WTC11 (cell line): ENCODE data around the gene TNKS2. TPM values are rescaled to one million over a fixed set of nuclear protein-coding genes. Genes with fewer than 3 reads are reported as not detected.

Source experiments
- ATAC-seq: fragments of 200-7000 bp; cut with Tn5 transposase; 2 replicates; pipeline ENCODE4 v1.10.0; 2021; ENCODE audit warnings: mild to moderate bottlenecking, moderate library complexity
- CTCF ChIA-PET: fragments of 300-600 bp; sonication (Branson Sonifier 250); formaldehyde crosslinking; loops from one replicate; lab custom pipeline; 2021; ENCODE audit warnings: antibody characterized with exemption; lab: Charles Lee
- POLR2A ChIA-PET: fragments of 350-600 bp; sonication (Branson Sonifier 250); formaldehyde crosslinking; loops from one replicate; lab custom pipeline; 2021; ENCODE audit warnings: antibody characterized with exemption; lab: Charles Lee
- DNase-seq: peaks from one replicate; pipeline ENCODE4 v3.0.0; 2021; ENCODE audit warnings: low spot score
- H3K27ac Mint-ChIP-seq: 2 replicates; pipeline ENCODE4 v1.8.0; 2021; ENCODE audit warnings: mixed read lengths
- H3K27me3 Mint-ChIP-seq: 2 replicates; pipeline ENCODE4 v1.8.0; 2021; ENCODE audit warnings: low read depth, mild to moderate bottlenecking, moderate library complexity, mixed read lengths
- H3K36me3 Mint-ChIP-seq: 2 replicates; pipeline ENCODE4 v1.8.0; 2021; ENCODE audit warnings: mixed read lengths
- H3K4me1 Mint-ChIP-seq: 2 replicates; pipeline ENCODE4 v1.8.0; 2022; ENCODE audit warnings: mixed read lengths
- H3K4me3 Mint-ChIP-seq: 2 replicates; pipeline ENCODE4 v1.8.0; 2021; ENCODE audit warnings: mild to moderate bottlenecking, moderate library complexity, mixed read lengths
- H3K9me3 Mint-ChIP-seq: 2 replicates; pipeline ENCODE4 v1.8.0; 2021; ENCODE audit warnings: mixed read lengths
- ELF4 ChIP-seq: sonication (generic); formaldehyde crosslinking; IDR thresholded peaks from 2 replicates; pipeline ENCODE4 v1.8.1; 2022; ENCODE audit warnings: low read depth, mild to moderate bottlenecking, moderate library complexity, missing genetic modification reagents
- GTF2I ChIP-seq: fragments of 250-450 bp; sonication (Bioruptor Pico); conservative IDR thresholded peaks from 2 replicates; pipeline ENCODE4 v1.4.0; 2021; ENCODE audit warnings: mild to moderate bottlenecking
- HMGXB4 ChIP-seq: sonication (generic); formaldehyde crosslinking; IDR thresholded peaks from 2 replicates; pipeline ENCODE4 v1.8.1; 2023; ENCODE audit warnings: mild to moderate bottlenecking, moderate library complexity, missing genetic modification reagents
- IRF1 ChIP-seq: sonication (generic); formaldehyde crosslinking; IDR thresholded peaks from 2 replicates; pipeline ENCODE4 v1.8.0; 2023; ENCODE audit warnings: missing genetic modification reagents
- MXD4 ChIP-seq: fragments of 250-450 bp; sonication (Bioruptor Pico); IDR thresholded peaks from 2 replicates; pipeline ENCODE4 v1.8.0; 2021; ENCODE audit warnings: mild to moderate bottlenecking, moderate library complexity, borderline replicate concordance
- NR1H2 ChIP-seq: sonication (generic); formaldehyde crosslinking; IDR thresholded peaks from 2 replicates; pipeline ENCODE4 v1.9.0; 2021; ENCODE audit warnings: mild to moderate bottlenecking, moderate library complexity, missing genetic modification reagents
- PREB ChIP-seq: sonication (generic); formaldehyde crosslinking; IDR thresholded peaks from 2 replicates; pipeline ENCODE4 v1.8.1; 2022; ENCODE audit warnings: mild to moderate bottlenecking, missing genetic modification reagents, moderate library complexity, borderline replicate concordance
- PRRX2 ChIP-seq: fragments of 250-450 bp; sonication (Bioruptor Pico); IDR thresholded peaks from 2 replicates; pipeline ENCODE4 v1.8.0; 2021; ENCODE audit warnings: mild to moderate bottlenecking
- RELA ChIP-seq: sonication (generic); formaldehyde crosslinking; IDR thresholded peaks from 2 replicates; pipeline ENCODE4 v1.8.1; 2022; ENCODE audit warnings: missing genetic modification reagents, mild to moderate bottlenecking, borderline replicate concordance
- SMAD4 ChIP-seq: sonication (generic); formaldehyde crosslinking; IDR thresholded peaks from 2 replicates; pipeline ENCODE4 v1.8.0; 2022; ENCODE audit warnings: mild to moderate bottlenecking, missing genetic modification reagents
- USF2 ChIP-seq: sonication (generic); formaldehyde crosslinking; IDR thresholded peaks from 2 replicates; pipeline ENCODE4 v1.8.1; 2023; ENCODE audit warnings: mild to moderate bottlenecking, missing genetic modification reagents, moderate library complexity
- ZBTB21 ChIP-seq: sonication (generic); formaldehyde crosslinking; IDR thresholded peaks from 2 replicates; pipeline ENCODE4 v1.8.1; 2023; ENCODE audit warnings: mild to moderate bottlenecking, missing genetic modification reagents, borderline replicate concordance
- ZNF232 ChIP-seq: sonication (generic); formaldehyde crosslinking; IDR thresholded peaks from 2 replicates; pipeline ENCODE4 v1.8.0; 2022; ENCODE audit warnings: mild to moderate bottlenecking, missing genetic modification reagents
- ZNF263 ChIP-seq: sonication (generic); formaldehyde crosslinking; IDR thresholded peaks from 2 replicates; pipeline ENCODE4 v1.8.1; 2022; ENCODE audit warnings: low read depth, mild to moderate bottlenecking, moderate library complexity, missing genetic modification reagents
- total RNA-seq: library from RNA; stranded (reverse); gene quantifications from 3 replicates; pipeline ENCODE4 v1.2.3, GENCODE V29; 2021
- TF ChIP-seq, protein P1 (sequence below): fragments of 250-450 bp; sonication (Bioruptor Pico); IDR thresholded peaks from 2 replicates; pipeline ENCODE4 v1.9.0; 2021; ENCODE audit warnings: mild to moderate bottlenecking
- TF ChIP-seq, protein P2 (sequence below): fragments of 250-450 bp; sonication (Bioruptor Pico); IDR thresholded peaks from 2 replicates; pipeline ENCODE4 v1.8.0; 2021; ENCODE audit warnings: mild to moderate bottlenecking
- TF ChIP-seq, protein P3 (sequence below): sonication (generic); formaldehyde crosslinking; IDR thresholded peaks from 2 replicates; pipeline ENCODE4 v1.8.1; 2022; ENCODE audit warnings: low read depth, missing genetic modification reagents, borderline replicate concordance
- TF ChIP-seq, protein P4 (sequence below): sonication (generic); formaldehyde crosslinking; IDR thresholded peaks from 2 replicates; pipeline ENCODE4 v1.8.0; 2022; ENCODE audit warnings: mild to moderate bottlenecking, missing genetic modification reagents

The TNKS2 gene
- total RNA-seq, 1 experiment from 2014 or later: 53.5 TPM

DNA sequence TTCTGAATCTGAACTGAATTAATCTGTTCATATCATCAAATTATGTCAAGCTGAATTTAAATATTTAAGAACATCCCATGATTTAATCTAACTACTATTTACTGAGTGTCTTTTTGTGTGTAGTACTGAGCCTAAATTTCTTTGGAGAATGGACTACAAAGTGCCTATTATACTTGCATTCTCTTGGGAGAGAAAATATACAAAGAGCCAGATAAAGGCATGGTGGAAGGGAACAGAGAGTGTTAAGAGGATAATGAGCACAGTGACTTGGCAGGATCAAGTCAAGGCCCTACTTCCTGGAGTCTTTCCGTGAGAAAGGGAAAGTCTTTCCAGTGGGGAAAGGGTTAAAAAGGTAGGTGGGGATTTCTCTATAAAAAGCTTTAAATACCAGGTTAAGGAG, 15.0 kb downstream of the TNKS2 start:
- no peaks in the 10 kb centered on the region; the same call in 1 of the 2 replicates for H3K4me1 Mint-ChIP-seq
- no peaks in the 10 kb centered on the region for H3K27me3 Mint-ChIP-seq
- TF ChIP-seq ZNF263 (CRISPR knock-in tag): no peak
- H3K36me3 Mint-ChIP-seq: peaks cover 46% of the 10 kb centered on the region
- CTCF ChIA-PET: interaction anchor here (0.6 kb wide), 1 partner anchor 140 kb away, joined by 3 read pairs; no protein-coding TSS in a partner anchor
- no peak overlapping the region for H3K4me3 Mint-ChIP-seq
- 0 out of 2 replicates have a peak overlapping the region, but pooled peaks have one; percentile 6 for H3K27ac Mint-ChIP-seq
- no peaks in the 10 kb centered on the region for H3K9me3 Mint-ChIP-seq
- no peak for DNase-seq
- POLR2A ChIA-PET: no interaction called here
- no peak for ATAC-seq

- no peaks in the 10 kb centered on the region for H3K27me3 Mint-ChIP-seq
- CTCF ChIA-PET: no interaction called here
- H3K9me3 Mint-ChIP-seq: no peaks in the 10 kb centered on the region
- H3K36me3 Mint-ChIP-seq: peaks cover 65% of the 10 kb centered on the region
- 0 out of 2 replicates have a peak overlapping the region, but pooled peaks have one; percentile 18 for H3K27ac Mint-ChIP-seq
- no peak for TF ChIP-seq HMGXB4
- no peak for TF ChIP-seq GTF2I
- TF ChIP-seq IRF1 (CRISPR knock-in tag): no peak
- no peak for TF ChIP-seq PRRX2
- TF ChIP-seq NR1H2: no peak
- no peak for TF ChIP-seq MXD4
- TF ChIP-seq ELF4 (CRISPR knock-in tag): no peak
- no peak for TF ChIP-seq ZNF263 (CRISPR knock-in tag)
- no peak for TF ChIP-seq PREB
- no peak for TF ChIP-seq ZNF232
- TF ChIP-seq, all 79 proteins: peak for 0
- POLR2A ChIA-PET: no interaction called here
- Mint-ChIP-seq H3K4me3 (no peak overlapping the region), H3K4me1 (no peaks in the 10 kb centered on the region)
- ATAC-seq (no peak), DNase-seq (no peak)
Observed at GRCh38 chr10:91816981-91817380, 18.8 kb downstream of the TNKS2 start.

GRCh38 chr10:91820144-91820543, 21.9 kb downstream of the TNKS2 start:
- ATAC-seq (peak; percentile 26; the same call in 1 of the 2 replicates), DNase-seq (no peak)
- H3K27me3 Mint-ChIP-seq: no peaks in the 10 kb centered on the region
- H3K4me1 Mint-ChIP-seq: no peaks in the 10 kb centered on the region
- POLR2A ChIA-PET: no interaction called here
- H3K27ac Mint-ChIP-seq: peak overlapping the region; percentile 70
- no peak overlapping the region for H3K4me3 Mint-ChIP-seq
- peaks cover 65% of the 10 kb centered on the region for H3K36me3 Mint-ChIP-seq
- no peaks in the 10 kb centered on the region for H3K9me3 Mint-ChIP-seq
- CTCF ChIA-PET: no interaction called here
- TF ChIP-seq GTF2I: no peak
- no peak for TF ChIP-seq SMAD4 (CRISPR knock-in tag)
- TF ChIP-seq, protein P1, sequence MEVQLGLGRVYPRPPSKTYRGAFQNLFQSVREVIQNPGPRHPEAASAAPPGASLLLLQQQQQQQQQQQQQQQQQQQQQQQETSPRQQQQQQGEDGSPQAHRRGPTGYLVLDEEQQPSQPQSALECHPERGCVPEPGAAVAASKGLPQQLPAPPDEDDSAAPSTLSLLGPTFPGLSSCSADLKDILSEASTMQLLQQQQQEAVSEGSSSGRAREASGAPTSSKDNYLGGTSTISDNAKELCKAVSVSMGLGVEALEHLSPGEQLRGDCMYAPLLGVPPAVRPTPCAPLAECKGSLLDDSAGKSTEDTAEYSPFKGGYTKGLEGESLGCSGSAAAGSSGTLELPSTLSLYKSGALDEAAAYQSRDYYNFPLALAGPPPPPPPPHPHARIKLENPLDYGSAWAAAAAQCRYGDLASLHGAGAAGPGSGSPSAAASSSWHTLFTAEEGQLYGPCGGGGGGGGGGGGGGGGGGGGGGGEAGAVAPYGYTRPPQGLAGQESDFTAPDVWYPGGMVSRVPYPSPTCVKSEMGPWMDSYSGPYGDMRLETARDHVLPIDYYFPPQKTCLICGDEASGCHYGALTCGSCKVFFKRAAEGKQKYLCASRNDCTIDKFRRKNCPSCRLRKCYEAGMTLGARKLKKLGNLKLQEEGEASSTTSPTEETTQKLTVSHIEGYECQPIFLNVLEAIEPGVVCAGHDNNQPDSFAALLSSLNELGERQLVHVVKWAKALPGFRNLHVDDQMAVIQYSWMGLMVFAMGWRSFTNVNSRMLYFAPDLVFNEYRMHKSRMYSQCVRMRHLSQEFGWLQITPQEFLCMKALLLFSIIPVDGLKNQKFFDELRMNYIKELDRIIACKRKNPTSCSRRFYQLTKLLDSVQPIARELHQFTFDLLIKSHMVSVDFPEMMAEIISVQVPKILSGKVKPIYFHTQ: no peak
- TF ChIP-seq, protein P2, sequence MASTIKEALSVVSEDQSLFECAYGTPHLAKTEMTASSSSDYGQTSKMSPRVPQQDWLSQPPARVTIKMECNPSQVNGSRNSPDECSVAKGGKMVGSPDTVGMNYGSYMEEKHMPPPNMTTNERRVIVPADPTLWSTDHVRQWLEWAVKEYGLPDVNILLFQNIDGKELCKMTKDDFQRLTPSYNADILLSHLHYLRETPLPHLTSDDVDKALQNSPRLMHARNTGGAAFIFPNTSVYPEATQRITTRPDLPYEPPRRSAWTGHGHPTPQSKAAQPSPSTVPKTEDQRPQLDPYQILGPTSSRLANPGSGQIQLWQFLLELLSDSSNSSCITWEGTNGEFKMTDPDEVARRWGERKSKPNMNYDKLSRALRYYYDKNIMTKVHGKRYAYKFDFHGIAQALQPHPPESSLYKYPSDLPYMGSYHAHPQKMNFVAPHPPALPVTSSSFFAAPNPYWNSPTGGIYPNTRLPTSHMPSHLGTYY (CRISPR knock-in tag): no peak
- TF ChIP-seq USF2 (CRISPR knock-in tag): no peak
- TF ChIP-seq, protein P3, sequence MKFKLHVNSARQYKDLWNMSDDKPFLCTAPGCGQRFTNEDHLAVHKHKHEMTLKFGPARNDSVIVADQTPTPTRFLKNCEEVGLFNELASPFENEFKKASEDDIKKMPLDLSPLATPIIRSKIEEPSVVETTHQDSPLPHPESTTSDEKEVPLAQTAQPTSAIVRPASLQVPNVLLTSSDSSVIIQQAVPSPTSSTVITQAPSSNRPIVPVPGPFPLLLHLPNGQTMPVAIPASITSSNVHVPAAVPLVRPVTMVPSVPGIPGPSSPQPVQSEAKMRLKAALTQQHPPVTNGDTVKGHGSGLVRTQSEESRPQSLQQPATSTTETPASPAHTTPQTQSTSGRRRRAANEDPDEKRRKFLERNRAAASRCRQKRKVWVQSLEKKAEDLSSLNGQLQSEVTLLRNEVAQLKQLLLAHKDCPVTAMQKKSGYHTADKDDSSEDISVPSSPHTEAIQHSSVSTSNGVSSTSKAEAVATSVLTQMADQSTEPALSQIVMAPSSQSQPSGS (CRISPR knock-in tag): no peak
- no peak for TF ChIP-seq PREB
- TF ChIP-seq PRRX2: no peak
- TF ChIP-seq RELA (CRISPR knock-in tag): no peak
- no peak for TF ChIP-seq ZBTB21 (CRISPR knock-in tag)
- TF ChIP-seq, protein P4, sequence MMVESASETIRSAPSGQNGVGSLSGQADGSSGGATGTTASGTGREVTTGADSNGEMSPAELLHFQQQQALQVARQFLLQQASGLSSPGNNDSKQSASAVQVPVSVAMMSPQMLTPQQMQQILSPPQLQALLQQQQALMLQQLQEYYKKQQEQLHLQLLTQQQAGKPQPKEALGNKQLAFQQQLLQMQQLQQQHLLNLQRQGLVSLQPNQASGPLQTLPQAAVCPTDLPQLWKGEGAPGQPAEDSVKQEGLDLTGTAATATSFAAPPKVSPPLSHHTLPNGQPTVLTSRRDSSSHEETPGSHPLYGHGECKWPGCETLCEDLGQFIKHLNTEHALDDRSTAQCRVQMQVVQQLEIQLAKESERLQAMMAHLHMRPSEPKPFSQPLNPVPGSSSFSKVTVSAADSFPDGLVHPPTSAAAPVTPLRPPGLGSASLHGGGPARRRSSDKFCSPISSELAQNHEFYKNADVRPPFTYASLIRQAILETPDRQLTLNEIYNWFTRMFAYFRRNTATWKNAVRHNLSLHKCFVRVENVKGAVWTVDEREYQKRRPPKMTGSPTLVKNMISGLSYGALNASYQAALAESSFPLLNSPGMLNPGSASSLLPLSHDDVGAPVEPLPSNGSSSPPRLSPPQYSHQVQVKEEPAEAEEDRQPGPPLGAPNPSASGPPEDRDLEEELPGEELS (CRISPR knock-in tag): no peak
